HCT116 (cell line): ENCODE data around the gene TMEM174. TPM values are rescaled to one million over a fixed set of nuclear protein-coding genes. Genes with fewer than 3 reads are reported as not detected.

Experiments used
- ATAC-seq: fragments of 200-7000 bp; cut with Tn5 transposase; 2 replicates; pipeline ENCODE4 v1.9.1; 2020; ENCODE audit warnings: mild to moderate bottlenecking, moderate library complexity
- BruUV-seq: library from RNA; stranded (reverse); fragments of 400-500 nt; replicated peaks from 2 replicates; lab custom pipeline; 2021; lab: Mats Ljungman, UMichigan
- CTCF ChIA-PET: fragments of 300-600 bp; sonication (Branson Sonifier 250); formaldehyde crosslinking; loops from one replicate; lab custom pipeline; 2021; ENCODE audit warnings: antibody characterized with exemption; lab: Charles Lee
- POLR2A ChIA-PET: fragments of 300-600, 350-600 bp; sonication (Branson Sonifier 250); formaldehyde crosslinking; loops from one replicate; lab custom pipeline; 2021; ENCODE audit warnings: antibody characterized with exemption; lab: Charles Lee
- RAD21 ChIA-PET, 2 experiments: fragments of 300-600 bp; sonication (Branson Sonifier 250); formaldehyde crosslinking; loops; one replicate each; lab custom pipeline; 2023; ENCODE audit warnings: low total read pairs in 2 of 2; ENCODE audit not compliant: uncharacterized antibody in 2 of 2, unreplicated experiment in 2 of 2, low non-redundant PET in 1 of 2; lab: Charles Lee
- DNase-seq: peaks from one replicate; pipeline ENCODE4 v3.0.0-alpha.2; 2010; ENCODE audit warnings: low read depth, low spot score
- H2AFZ ChIP-seq: fragments of 200-600 bp; shearing (Covaris generic), sonication (generic); 2 replicates; pipeline ENCODE4 v1.6.1; 2017; ENCODE audit warnings: low read depth, mixed run types, mixed read lengths, antibody characterized with exemption, low read length; ENCODE audit not compliant: poor library complexity, severe bottlenecking
- H3K27ac ChIP-seq: 2 replicates; pipeline ENCODE4 v1.5.1; 2012; ENCODE audit warnings: low read depth, low read length
- H3K27me3 ChIP-seq: fragments of 200-600 bp; sonication (generic); 2 replicates; pipeline ENCODE4 v1.6.1; 2016; ENCODE audit warnings: mixed run types, low read length, mixed read lengths; ENCODE audit not compliant: insufficient read depth
- H3K36me3 ChIP-seq, 2 experiments: fragments of 200-500 bp in 1 of 2; fragments of 200-600 bp in 1 of 2; sonication (Bioruptor generic) in 1 of 2; sonication (generic) in 1 of 2; 2 replicates each; pipeline versions ENCODE4 v1.5.1 to v1.6.1; 2014 to 2016; ENCODE audit warnings: low read length in 2 of 2, inconsistent platforms in 1 of 2, mixed read lengths in 1 of 2, mixed run types in 1 of 2; ENCODE audit not compliant: insufficient read depth in 2 of 2, control insufficient read depth in 1 of 2
- H3K4me1 ChIP-seq, 2 experiments: fragments of 200-600 bp in 1 of 2; sonication (generic) in 1 of 2; 2 replicates each; pipeline versions ENCODE4 v1.5.1 to v1.6.1; 2012 to 2017; ENCODE audit warnings: low read length in 2 of 2, inconsistent platforms in 1 of 2, mild to moderate bottlenecking in 1 of 2, mixed read lengths in 1 of 2, mixed run types in 1 of 2, moderate library complexity in 1 of 2; ENCODE audit not compliant: insufficient read depth in 2 of 2, control insufficient read depth in 1 of 2
- H3K4me2 ChIP-seq: fragments of 200-600 bp; sonication (generic); 2 replicates; pipeline ENCODE4 v1.6.1; 2017; ENCODE audit warnings: mixed run types, low read length, mixed read lengths
- H3K4me3 ChIP-seq, 2 experiments: fragments of 200-600 bp in 1 of 2; sonication (generic) in 1 of 2; replicated peaks in 1 of 2; 2 replicates each; pipeline ENCODE4 v1.5.1; 2011 to 2016; ENCODE audit warnings: low read length in 2 of 2, control low read depth in 1 of 2, low read depth in 1 of 2, mild to moderate bottlenecking in 1 of 2, mixed read lengths in 1 of 2, mixed run types in 1 of 2
- H3K79me2 ChIP-seq: fragments of 200-600 bp; sonication (generic); 2 replicates; pipeline ENCODE4 v1.6.1; 2017; ENCODE audit warnings: mild to moderate bottlenecking, mixed run types, low read length, moderate library complexity, mixed read lengths; ENCODE audit not compliant: insufficient read depth
- H3K9ac ChIP-seq: fragments of 200-600 bp; sonication (generic); 2 replicates; pipeline ENCODE4 v1.6.1; 2016; ENCODE audit warnings: low read length, mixed read lengths
- H3K9me2 ChIP-seq: fragments of 200-600 bp; sonication (generic), shearing (Covaris generic); 2 replicates; pipeline ENCODE4 v1.6.1; 2017; ENCODE audit warnings: mixed run types, mild to moderate bottlenecking, moderate library complexity; ENCODE audit not compliant: insufficient read depth
- H3K9me3 ChIP-seq, 2 experiments: fragments of 200-500 bp in 1 of 2; fragments of 200-600 bp in 1 of 2; sonication (Bioruptor generic) in 1 of 2; sonication (generic) in 1 of 2; 2 replicates each; pipeline ENCODE4 v1.6.1; 2014 to 2017; ENCODE audit warnings: low read length in 2 of 2, mixed read lengths in 2 of 2, inconsistent platforms in 1 of 2, low read depth in 1 of 2, mild to moderate bottlenecking in 1 of 2, mixed run types in 1 of 2, moderate library complexity in 1 of 2; ENCODE audit not compliant: control insufficient read depth in 1 of 2, insufficient read depth in 1 of 2
- H4K20me1 ChIP-seq: fragments of 200-600 bp; sonication (generic), shearing (Covaris generic); 2 replicates; pipeline ENCODE4 v1.6.1; 2017; ENCODE audit warnings: mixed run types, mild to moderate bottlenecking, moderate library complexity; ENCODE audit not compliant: insufficient read depth
- ATF3 ChIP-seq: IDR thresholded peaks from 2 replicates; pipeline ENCODE4 v1.6.1; 2012
- CEBPB ChIP-seq: IDR thresholded peaks from 2 replicates; pipeline ENCODE4 v1.6.1; 2012; ENCODE audit warnings: low read depth
- CTCF ChIP-seq, 3 experiments: fragments of 200-600 bp in 1 of 3; sonication (generic) in 1 of 3; IDR thresholded peaks in 2 of 3; conservative IDR thresholded peaks in 1 of 3; 2 replicates each; pipeline ENCODE4 v1.5.1; 2012 to 2017; ENCODE audit warnings: low read depth in 2 of 3, low read length in 2 of 3, antibody characterized with exemption in 1 of 3, borderline replicate concordance in 1 of 3, control low read depth in 1 of 3, mild to moderate bottlenecking in 1 of 3, mixed read lengths in 1 of 3, mixed run types in 1 of 3, moderate library complexity in 1 of 3; ENCODE audit not compliant: insufficient read depth in 1 of 3
- EGR1 ChIP-seq: IDR thresholded peaks from 2 replicates; pipeline ENCODE4 v1.6.1; 2012; ENCODE audit warnings: low read depth
- EZH2 ChIP-seq: fragments of 200-600 bp; sonication (generic); IDR thresholded peaks from 2 replicates; pipeline ENCODE4 v1.6.1; 2017; ENCODE audit warnings: antibody characterized with exemption, mixed run types
- EZH2phosphoT487 ChIP-seq: fragments of 200-600 bp; IDR thresholded peaks from 2 replicates; pipeline ENCODE4 v1.6.1; 2018; ENCODE audit warnings: antibody characterized with exemption, borderline replicate concordance
- MAX ChIP-seq: IDR thresholded peaks from 2 replicates; pipeline ENCODE4 v1.6.1; 2012
- POLR2AphosphoS5 ChIP-seq: IDR thresholded peaks from 2 replicates; pipeline ENCODE4 v1.6.1; 2011; ENCODE audit warnings: mild to moderate bottlenecking, low read depth, low read length, moderate library complexity
- RAD21 ChIP-seq: IDR thresholded peaks from 2 replicates; pipeline ENCODE4 v1.6.1; 2012; ENCODE audit warnings: low read depth, mild to moderate bottlenecking
- SIN3A ChIP-seq: IDR thresholded peaks from 2 replicates; pipeline ENCODE4 v1.6.1; 2012; ENCODE audit warnings: low read depth
- TCF7L2 ChIP-seq: IDR thresholded peaks from 2 replicates; pipeline ENCODE4 v1.7.0; 2011; ENCODE audit warnings: borderline replicate concordance, inconsistent platforms; ENCODE audit not compliant: insufficient read depth, insufficient read length; ENCODE audit errors: extremely low read depth
- ZBTB33 ChIP-seq: IDR thresholded peaks from 2 replicates; pipeline ENCODE4 v1.6.1; 2011; ENCODE audit warnings: mild to moderate bottlenecking, low read length, moderate library complexity; ENCODE audit not compliant: insufficient replicate concordance; ENCODE audit errors: extremely low read depth
- ZFX ChIP-seq: fragments of 450-650 bp; IDR thresholded peaks from 2 replicates; pipeline ENCODE4 v1.6.1; 2017
- intact Hi-C: fragments of 100-400 bp; cut with micrococcal nuclease; formaldehyde crosslinking; loops from 2 replicates; pipeline ENCODE4 v1.10.0; 2022
- total RNA-seq: library from RNA; stranded (reverse); gene quantifications from one replicate; pipeline ENCODE4 v1.2.1, GENCODE V29; 2021; ENCODE audit not compliant: unreplicated experiment

TMEM174 gene
- total RNA-seq, 1 experiment from 2014 or later = not detected

GRCh38 chr5:73125289-73125688, 47.7 kb upstream of the TMEM174 start:
- H3K9me2 ChIP-seq = no peaks in the 10 kb centered on the region
- no peak overlapping the region for H2AFZ ChIP-seq
- ChIA-PET POLR2A (no interaction called here), RAD21 (no interaction called here), CTCF (no interaction called here)
- TF ChIP-seq EGR1 (no peak), ATF3 (no peak), TCF7L2 (no peak), SIN3A (no peak), ZBTB33 (no peak), ZFX (no peak), RAD21 (no peak), MAX (no peak), POLR2AphosphoS5 (no peak), CTCF (IDR thresholded peaks at IDR 0.05 in 2 of 3, conservative IDR thresholded peaks at IDR 0.05 in 1 of 3; ENCODE audit: borderline replicate concordance in 1 of 3, insufficient read depth in 1 of 3, low read depth in 2 of 3, low read length in 2 of 3) (no peak), EZH2 (no peak), CEBPB (no peak), EZH2phosphoT487 (no peak)
- no peak overlapping the region for H3K4me2 ChIP-seq
- H3K4me3 ChIP-seq = no peak overlapping the region
- no peak overlapping the region for H3K27ac ChIP-seq
- no peak overlapping the region for H3K9ac ChIP-seq
- H3K36me3 ChIP-seq = 0 out of 4 replicates have a peak, but pooled peaks cover 0 to 4% of the 10 kb centered on the region in 2 experiments
- H3K79me2 ChIP-seq = no peaks in the 10 kb centered on the region
- H4K20me1 ChIP-seq = no peaks in the 10 kb centered on the region
- no TSS peak for BruUV-seq
- peaks cover 0 to 11% of the 10 kb centered on the region in 2 experiments; a peak in 3 of 4 replicates for H3K4me1 ChIP-seq
- ATAC-seq = no peak
- H3K9me3 ChIP-seq = no peaks in the 10 kb centered on the region
- no peak for DNase-seq
- no peaks in the 10 kb centered on the region for H3K27me3 ChIP-seq
- intact Hi-C loops = no loop called here
